Osteoblast (primary cell): ENCODE results near the gene C16orf74. TPM values are rescaled to one million over a fixed set of nuclear protein-coding genes. Genes with fewer than 3 reads are reported as not detected.

Experiments
- DNase-seq: peaks from one replicate; pipeline ENCODE4 v3.0.0; 2011; ENCODE audit warnings: low spot score, mixed read lengths; ENCODE audit not compliant: insufficient read length; ENCODE audit errors: missing footprints
- H2AFZ ChIP-seq: 2 replicates; pipeline ENCODE4 v1.6.0; 2011; ENCODE audit warnings: mild to moderate bottlenecking, low read length
- H3K27ac ChIP-seq: 2 replicates; pipeline ENCODE4 v1.5.1; 2011; ENCODE audit warnings: mild to moderate bottlenecking, low read depth, low read length, moderate library complexity
- H3K27me3 ChIP-seq: 2 replicates; pipeline ENCODE4 v1.6.0; 2012; ENCODE audit warnings: mild to moderate bottlenecking, control low read depth, inconsistent platforms, low read length, moderate library complexity; ENCODE audit not compliant: insufficient read depth
- H3K36me3 ChIP-seq: 2 replicates; pipeline ENCODE4 v1.5.1; 2011; ENCODE audit warnings: mild to moderate bottlenecking, low read length, control low read depth, moderate library complexity; ENCODE audit not compliant: insufficient read depth
- H3K4me1 ChIP-seq: 2 replicates; pipeline ENCODE4 v1.5.1; 2011; ENCODE audit warnings: mild to moderate bottlenecking, low read length, control low read depth, moderate library complexity; ENCODE audit not compliant: insufficient read depth
- H3K4me2 ChIP-seq: 2 replicates; pipeline ENCODE4 v1.6.0; 2011; ENCODE audit warnings: mild to moderate bottlenecking, low read length; ENCODE audit not compliant: insufficient read depth
- H3K4me3 ChIP-seq: fragments of 200-600 bp; sonication (generic); 3 replicates; pipeline ENCODE4 v1.5.1; 2012; ENCODE audit warnings: mild to moderate bottlenecking, low read length, inconsistent platforms; ENCODE audit not compliant: insufficient read depth
- H3K79me2 ChIP-seq: 2 replicates; pipeline ENCODE4 v1.6.0; 2012; ENCODE audit warnings: mild to moderate bottlenecking, low read length, control low read depth, inconsistent platforms; ENCODE audit not compliant: insufficient read depth
- H3K9me3 ChIP-seq: 2 replicates; pipeline ENCODE4 v1.5.1; 2011; ENCODE audit warnings: low read depth, low read length, control low read depth
- H4K20me1 ChIP-seq: 2 replicates; pipeline ENCODE4 v1.6.0; 2012; ENCODE audit warnings: mild to moderate bottlenecking, low read length, control low read depth; ENCODE audit not compliant: insufficient read depth
- total RNA-seq: library from RNA; depleted of rRNA; stranded (reverse); fragments of >200 nt; gene quantifications from 2 replicates; pipeline ENCODE4 v1.2.3, GENCODE V29; 2012
- TF ChIP-seq, protein P1 (sequence below): IDR thresholded peaks from 2 replicates; pipeline ENCODE4 v1.5.1; 2011; ENCODE audit warnings: mild to moderate bottlenecking, low read depth, low read length, moderate library complexity; ENCODE audit errors: extremely low read depth

The C16orf74 gene
- total RNA-seq, 1 donor = 0.72 TPM

DNA sequence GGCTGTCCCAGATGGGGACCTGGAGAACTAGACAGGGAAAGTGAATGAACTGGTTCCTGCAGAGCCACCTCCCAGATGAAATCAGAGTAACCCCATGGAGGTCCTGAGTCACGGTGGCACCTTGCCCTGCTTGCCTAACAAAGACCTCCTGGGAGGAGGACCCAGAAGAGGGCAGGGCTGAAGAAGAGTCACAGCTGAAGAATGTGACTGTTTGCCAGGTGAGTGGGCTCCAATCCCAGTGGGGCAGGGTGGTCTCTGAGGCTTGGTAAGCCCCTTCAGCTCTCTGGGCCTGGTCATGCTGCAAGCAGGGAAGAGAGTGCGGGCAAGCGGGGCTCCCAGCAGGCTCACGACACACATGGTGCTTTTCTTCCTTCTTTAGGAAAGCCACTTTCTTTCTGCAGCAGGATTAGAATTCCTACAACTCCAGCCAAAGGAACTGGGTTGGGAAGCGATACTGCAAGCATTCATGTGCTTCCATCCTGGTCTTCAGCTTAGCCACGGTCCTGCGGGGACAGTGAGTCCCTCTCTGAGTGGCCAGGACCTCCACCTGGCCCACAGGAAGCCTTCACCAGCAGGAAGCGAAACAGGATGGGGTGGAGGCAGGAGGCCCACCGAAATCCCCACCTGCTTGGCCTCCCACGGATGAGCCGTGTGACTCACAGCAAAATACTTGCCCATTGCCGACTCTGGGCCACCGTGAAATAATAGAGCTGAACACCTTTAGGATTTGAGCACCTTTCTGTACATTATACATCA lies 4.3 kb downstream of the C16orf74 start:
- Histone ChIP-seq H3K27ac (no peak overlapping the region), H3K36me3 (no peaks in the 10 kb centered on the region), H3K27me3 (no peaks in the 10 kb centered on the region), H3K4me2 (no peak overlapping the region), H3K4me3 (no peak overlapping the region), H4K20me1 (no peaks in the 10 kb centered on the region), H3K9me3 (no peaks in the 10 kb centered on the region), H3K4me1 (peaks cover 13% of the 10 kb centered on the region), H3K79me2 (no peaks in the 10 kb centered on the region), H2AFZ (no peak overlapping the region)
- DNase-seq = peak; percentile 86
- TF ChIP-seq, protein P1, sequence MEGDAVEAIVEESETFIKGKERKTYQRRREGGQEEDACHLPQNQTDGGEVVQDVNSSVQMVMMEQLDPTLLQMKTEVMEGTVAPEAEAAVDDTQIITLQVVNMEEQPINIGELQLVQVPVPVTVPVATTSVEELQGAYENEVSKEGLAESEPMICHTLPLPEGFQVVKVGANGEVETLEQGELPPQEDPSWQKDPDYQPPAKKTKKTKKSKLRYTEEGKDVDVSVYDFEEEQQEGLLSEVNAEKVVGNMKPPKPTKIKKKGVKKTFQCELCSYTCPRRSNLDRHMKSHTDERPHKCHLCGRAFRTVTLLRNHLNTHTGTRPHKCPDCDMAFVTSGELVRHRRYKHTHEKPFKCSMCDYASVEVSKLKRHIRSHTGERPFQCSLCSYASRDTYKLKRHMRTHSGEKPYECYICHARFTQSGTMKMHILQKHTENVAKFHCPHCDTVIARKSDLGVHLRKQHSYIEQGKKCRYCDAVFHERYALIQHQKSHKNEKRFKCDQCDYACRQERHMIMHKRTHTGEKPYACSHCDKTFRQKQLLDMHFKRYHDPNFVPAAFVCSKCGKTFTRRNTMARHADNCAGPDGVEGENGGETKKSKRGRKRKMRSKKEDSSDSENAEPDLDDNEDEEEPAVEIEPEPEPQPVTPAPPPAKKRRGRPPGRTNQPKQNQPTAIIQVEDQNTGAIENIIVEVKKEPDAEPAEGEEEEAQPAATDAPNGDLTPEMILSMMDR = no peak

DNA sequence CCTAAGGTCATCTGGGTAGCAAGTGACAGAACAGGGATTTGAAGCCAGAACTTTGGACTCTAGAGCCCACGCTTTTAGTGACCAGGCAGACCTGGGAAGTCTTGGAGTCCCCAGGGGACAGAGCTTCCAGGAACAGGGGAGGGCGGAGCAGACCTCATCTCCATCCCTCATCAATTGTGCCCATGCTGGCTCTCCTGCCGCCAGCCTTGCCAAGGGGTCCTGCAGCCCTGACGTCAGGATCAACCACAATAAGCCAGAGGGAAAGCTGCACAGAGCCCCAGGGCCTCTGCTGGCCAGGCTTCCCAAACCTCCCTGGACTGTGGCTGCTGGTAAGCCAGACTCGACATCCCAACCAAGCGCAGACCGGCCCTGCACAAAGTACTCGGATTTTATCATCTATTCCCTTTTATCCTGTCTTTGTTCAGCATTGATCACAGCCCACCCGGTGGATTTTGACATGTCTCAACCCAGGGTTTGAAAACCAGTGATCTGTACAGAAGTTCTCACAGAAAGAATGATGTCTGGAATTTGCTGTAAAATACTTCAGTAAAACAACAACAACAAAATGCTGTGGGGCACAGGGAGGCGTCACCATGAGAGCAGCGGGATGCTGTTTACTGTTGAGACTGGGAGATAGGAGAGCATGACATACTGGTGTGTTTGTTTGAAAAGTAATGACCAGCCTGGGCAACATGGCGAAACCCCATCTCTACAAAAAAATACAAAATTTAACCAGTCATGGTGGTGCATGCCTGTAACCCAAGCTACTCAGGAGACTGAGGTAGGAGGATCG lies 11.8 kb downstream of the C16orf74 start:
- H3K4me3 ChIP-seq = no peak overlapping the region

DNA sequence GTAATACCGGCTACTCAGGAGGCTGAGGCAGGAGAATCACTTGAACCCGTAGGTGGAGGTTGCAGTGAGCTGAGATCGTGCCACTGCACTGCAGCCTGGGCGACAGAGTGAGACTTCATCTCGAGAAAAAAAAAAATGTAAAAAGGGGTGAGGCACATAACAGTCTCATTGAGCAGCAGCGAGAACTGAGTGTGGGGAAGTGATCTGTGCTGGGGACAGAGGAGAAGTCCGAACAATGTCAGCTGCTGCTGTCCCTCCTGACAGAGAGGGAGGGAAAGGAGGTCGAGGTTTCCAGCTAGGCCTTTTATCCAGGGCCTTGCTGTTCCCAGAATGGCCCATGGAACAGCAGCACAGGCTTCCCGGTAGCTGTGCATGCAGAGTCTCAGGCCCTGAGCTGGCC lies 14.0 kb downstream of the C16orf74 start:
- H3K9me3 ChIP-seq = no peaks in the 10 kb centered on the region
- H2AFZ ChIP-seq = no peak overlapping the region
- no peaks in the 10 kb centered on the region for H4K20me1 ChIP-seq
- no peaks in the 10 kb centered on the region for H3K79me2 ChIP-seq
- no peaks in the 10 kb centered on the region for H3K27me3 ChIP-seq
- no peaks in the 10 kb centered on the region for H3K4me1 ChIP-seq
- no peaks in the 10 kb centered on the region for H3K36me3 ChIP-seq
- TF ChIP-seq, protein P1 = no peak
- H3K4me3 ChIP-seq = no peak overlapping the region
- H3K4me2 ChIP-seq = no peak overlapping the region
- no peak for DNase-seq
- no peak overlapping the region for H3K27ac ChIP-seq

More for the DNA sequence above, 11.8 kb downstream of the C16orf74 start:
- peak; percentile 66 for DNase-seq
- Histone ChIP-seq H3K79me2 (no peaks in the 10 kb centered on the region), H3K36me3 (no peaks in the 10 kb centered on the region), H3K9me3 (no peaks in the 10 kb centered on the region), H3K27me3 (no peaks in the 10 kb centered on the region), H3K4me1 (no peaks in the 10 kb centered on the region), H3K4me2 (no peak overlapping the region), H4K20me1 (no peaks in the 10 kb centered on the region), H2AFZ (no peak overlapping the region), H3K27ac (no peak overlapping the region)
- TF ChIP-seq, protein P1 = no peak

DNA sequence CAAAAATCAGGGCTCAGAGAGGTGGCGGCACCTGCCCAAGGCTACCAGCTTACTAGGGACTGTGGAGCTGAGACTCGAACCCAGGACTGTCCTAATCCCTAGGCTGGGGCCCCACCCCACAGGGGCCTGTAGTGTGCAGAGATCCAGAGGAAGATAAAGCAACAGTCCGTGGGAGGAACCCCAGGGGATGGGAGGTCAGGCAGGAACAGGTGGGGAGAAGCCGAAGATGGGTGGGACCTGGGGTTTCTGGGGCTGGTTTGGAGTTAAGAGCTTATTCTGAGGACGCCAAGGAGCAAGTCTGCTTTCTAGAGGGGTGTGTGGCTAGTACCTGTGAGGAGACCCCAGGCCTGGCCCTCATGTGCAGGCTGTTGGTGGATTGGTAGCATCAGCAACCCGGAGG lies 14.9 kb downstream of the C16orf74 start:
- Histone ChIP-seq H3K79me2 (no peaks in the 10 kb centered on the region), H3K27ac (no peak overlapping the region), H3K27me3 (no peaks in the 10 kb centered on the region), H4K20me1 (no peaks in the 10 kb centered on the region), H3K36me3 (no peaks in the 10 kb centered on the region), H3K4me1 (no peaks in the 10 kb centered on the region), H3K4me3 (no peak overlapping the region), H2AFZ (no peak overlapping the region), H3K4me2 (no peak overlapping the region), H3K9me3 (no peaks in the 10 kb centered on the region)
- TF ChIP-seq, protein P1 = no peak
- DNase-seq = peak; percentile 61
